HEK293T (cell line): ENCODE results near the gene SKP1.

Experiments
- ARNT ChIP-seq: fragments of 450-650 bp; IDR thresholded peaks from 2 replicates; pipeline ENCODE4 v1.6.1; 2017; ENCODE audit warnings: mild to moderate bottlenecking
- BHLHE40 ChIP-seq: fragments of 450-650 bp; IDR thresholded peaks from 2 replicates; pipeline ENCODE4 v1.6.1; 2016; ENCODE audit warnings: mild to moderate bottlenecking, moderate library complexity, borderline replicate concordance
- ELF4 ChIP-seq: fragments of 450-650 bp; IDR thresholded peaks from 2 replicates; pipeline ENCODE4 v1.6.1; 2017; ENCODE audit warnings: antibody characterized with exemption
- FOXA1 ChIP-seq: fragments of 450-650 bp; IDR thresholded peaks from 2 replicates; pipeline ENCODE4 v1.6.1; 2016; ENCODE audit warnings: mild to moderate bottlenecking
- FOXM1 ChIP-seq: fragments of 450-650 bp; IDR thresholded peaks from 2 replicates; pipeline ENCODE4 v1.6.1; 2017; ENCODE audit warnings: mild to moderate bottlenecking, borderline replicate concordance
- HDGF ChIP-seq: fragments of 450-650 bp; IDR thresholded peaks from 2 replicates; pipeline ENCODE4 v1.6.1; 2017; ENCODE audit warnings: antibody characterized with exemption, borderline replicate concordance
- LEF1 ChIP-seq: fragments of 450-650 bp; IDR thresholded peaks from 2 replicates; pipeline ENCODE4 v1.6.1; 2017; ENCODE audit warnings: mild to moderate bottlenecking, borderline replicate concordance
- NFRKB ChIP-seq: fragments of 450-650 bp; IDR thresholded peaks from 2 replicates; pipeline ENCODE4 v1.6.1; 2016; ENCODE audit warnings: mild to moderate bottlenecking, moderate library complexity
- PKNOX1 ChIP-seq: fragments of 450-650 bp; IDR thresholded peaks from 2 replicates; pipeline ENCODE4 v1.6.1; 2016
- SP1 ChIP-seq: fragments of 450-650 bp; IDR thresholded peaks from 2 replicates; pipeline ENCODE4 v1.6.1; 2017
- SUZ12 ChIP-seq: fragments of 450-650 bp; IDR thresholded peaks from 2 replicates; pipeline ENCODE4 v1.6.1; 2016; ENCODE audit warnings: mild to moderate bottlenecking
- ZNF384 ChIP-seq: fragments of 450-650 bp; IDR thresholded peaks from 2 replicates; pipeline ENCODE4 v1.6.1; 2016

GRCh38 chr5:134142052-134142451, 34.7 kb downstream of the SKP1 start:
- TF ChIP-seq BHLHE40 = no peak
- TF ChIP-seq SUZ12 = no peak
- TF ChIP-seq NFRKB = no peak
- TF ChIP-seq FOXA1 = no peak
- no peak for TF ChIP-seq ZNF384
- TF ChIP-seq HDGF = no peak
- no peak for TF ChIP-seq SP1
- no peak for TF ChIP-seq ARNT
- TF ChIP-seq PKNOX1 = no peak
- no peak for TF ChIP-seq FOXM1
- TF ChIP-seq LEF1 = no peak
- TF ChIP-seq ELF4 = no peak
